Subcutaneous preadipocyte (primary cell): ENCODE data around the gene ADAMTS10. TPM values are rescaled to one million over a fixed set of nuclear protein-coding genes. Genes with fewer than 3 reads are reported as not detected.

ENCODE experiments used
- total RNA-seq: library from RNA; depleted of rRNA; stranded (reverse); fragments of >200 nt; gene quantifications from 2 replicates; pipeline ENCODE4 v1.2.3, GENCODE V29; 2012

The ADAMTS10 gene
- total RNA-seq, result 1.2 and 4.0 TPM in 2 replicates

GRCh38 chr19:8610041-8610935 lies at the start of gene ADAMTS10:
Gene ADAMTS10, minus strand, starts transcription at chr19:8610715. Its CDS starts 5,005 bp downstream, at chr19:8605710.

GRCh38 chr19:8629996-8630683 lies 19.6 kb upstream of the ADAMTS10 start, which contains the start of gene NFILZ:
Gene NFILZ, plus strand, starts transcription at chr19:8630633. Its CDS starts 46,133 bp downstream, at chr19:8676766.

DNA sequence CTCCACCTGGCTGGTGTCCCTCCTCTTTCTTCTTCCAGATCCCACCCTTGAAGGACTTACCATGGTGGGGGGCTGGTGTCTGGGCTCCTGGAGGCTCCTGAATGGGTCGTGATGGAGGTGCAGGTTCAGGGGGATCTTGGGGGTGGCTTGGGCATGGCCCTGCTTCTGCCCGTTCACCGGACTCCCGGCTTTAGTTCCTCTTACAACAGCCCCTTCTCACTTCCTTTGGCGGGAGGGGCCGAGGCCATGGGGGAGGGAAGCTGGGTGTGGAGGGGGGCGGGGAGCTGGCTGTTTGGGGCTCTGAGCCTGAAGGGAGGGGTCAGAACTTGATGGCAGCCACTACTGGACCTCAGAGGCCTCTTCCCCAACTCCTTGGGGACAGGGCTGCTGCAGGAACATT lies 33.3 kb downstream of the ADAMTS10 start, which contains the start of gene MYO1F:
Gene MYO1F (minus strand): TSS at position 196 of the 400 bp plus-strand sequence. CDS start 133 bp downstream, at position 63.

Other genes starting within 250 kb of the ADAMTS10 start
- 20.5 and 21.7 TPM in 2 replicates for gene ANGPTL4, start 246.6 kb downstream of the ADAMTS10 start, total RNA-seq
- gene RAB11B, start 220.4 kb downstream of the ADAMTS10 start, total RNA-seq, result 31.3 and 32.3 TPM in 2 replicates
- gene MARCHF2, start 197.4 kb downstream of the ADAMTS10 start, total RNA-seq, result 35.4 and 36.4 TPM in 2 replicates
- gene HNRNPM, start 165.7 kb downstream of the ADAMTS10 start, total RNA-seq, result 36.4 and 56.5 TPM in 2 replicates
- not detected in 2 replicates for gene PRAM1, start 108.1 kb downstream of the ADAMTS10 start, total RNA-seq
- gene ZNF414, start 96.5 kb downstream of the ADAMTS10 start, total RNA-seq, result 2.9 and 3.5 TPM in 2 replicates
- 0.20 and 0.73 TPM in 2 replicates for gene MYO1F, start 33.3 kb downstream of the ADAMTS10 start, total RNA-seq
- not detected in 2 replicates for gene NFILZ, start 19.9 kb upstream of the ADAMTS10 start, total RNA-seq
- not detected in 2 replicates for gene ACTL9, start 88.1 kb upstream of the ADAMTS10 start, total RNA-seq
- gene OR2Z1, start 110.9 kb upstream of the ADAMTS10 start, total RNA-seq, result not detected in 2 replicates
- gene ZNF558, start 221.6 kb upstream of the ADAMTS10 start, total RNA-seq, result 10.7 and 15.4 TPM in 2 replicates
- gene MBD3L1, start 221.7 kb upstream of the ADAMTS10 start, total RNA-seq, result not detected in 2 replicates